HS-27A (cell line): Measurements from ENCODE around the gene GTSE1.

Source experiments
- DNase-seq: peaks from one replicate; pipeline ENCODE4 v3.0.0-alpha.2; 2012; ENCODE audit warnings: low read depth, missing footprints

The GTSE1 gene

DNA sequence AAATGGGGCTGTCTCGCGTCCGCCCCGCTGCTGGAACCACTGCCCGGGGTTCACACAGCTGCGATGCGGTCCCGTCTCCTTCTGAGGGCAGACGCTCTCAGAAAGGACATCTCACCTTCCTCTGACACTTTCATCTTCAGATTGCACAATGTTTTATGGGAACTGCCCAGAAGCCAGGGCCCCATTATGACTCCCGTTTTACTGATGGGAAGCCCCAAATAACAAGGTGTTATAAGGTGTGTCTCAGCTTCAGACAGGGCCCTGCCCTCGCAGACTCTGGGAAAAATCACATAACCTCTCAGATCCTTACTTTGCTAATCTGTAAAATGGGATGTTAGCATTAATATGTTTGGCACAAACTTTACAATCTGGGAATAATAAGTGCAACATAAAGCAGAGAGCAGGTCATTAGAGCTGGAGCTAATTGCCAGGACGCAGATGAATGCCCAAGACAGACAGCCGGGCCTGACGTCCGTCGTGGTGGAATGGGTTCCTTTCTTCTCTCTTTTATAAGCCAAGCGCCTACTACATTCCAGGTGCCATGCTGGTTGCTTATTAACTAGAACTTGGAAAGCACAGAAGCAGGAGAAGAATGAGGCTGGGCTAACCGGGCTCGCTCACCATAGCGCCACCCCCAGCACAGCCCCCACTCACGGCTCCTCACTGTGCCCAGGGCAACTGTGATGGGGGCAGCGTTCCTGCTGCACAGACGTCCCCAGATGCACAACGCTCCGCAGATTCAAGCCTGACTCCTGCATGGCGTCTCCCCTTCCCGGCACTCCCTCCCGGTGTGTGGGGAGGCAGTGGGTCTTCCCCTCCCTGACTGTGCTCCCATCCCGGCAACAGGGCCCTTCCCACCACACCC, 82.6 kb downstream of the GTSE1 start:
- DNase-seq = no peak

GRCh38 chr22:46380069-46380468, 83.4 kb downstream of the GTSE1 start:
- DNase-seq = no peak
